ENCODE measurements around the gene ZNF664. TPM values are rescaled to one million over a fixed set of nuclear protein-coding genes. Genes with fewer than 3 reads are reported as not detected.
A peak's percentile ranks its signal among the peaks of the same experiment; 100 is the strongest.

ZNF664 gene
- total RNA-seq, 2 experiments from 2014 or later = 53.2 to 56.9 TPM

DNA sequence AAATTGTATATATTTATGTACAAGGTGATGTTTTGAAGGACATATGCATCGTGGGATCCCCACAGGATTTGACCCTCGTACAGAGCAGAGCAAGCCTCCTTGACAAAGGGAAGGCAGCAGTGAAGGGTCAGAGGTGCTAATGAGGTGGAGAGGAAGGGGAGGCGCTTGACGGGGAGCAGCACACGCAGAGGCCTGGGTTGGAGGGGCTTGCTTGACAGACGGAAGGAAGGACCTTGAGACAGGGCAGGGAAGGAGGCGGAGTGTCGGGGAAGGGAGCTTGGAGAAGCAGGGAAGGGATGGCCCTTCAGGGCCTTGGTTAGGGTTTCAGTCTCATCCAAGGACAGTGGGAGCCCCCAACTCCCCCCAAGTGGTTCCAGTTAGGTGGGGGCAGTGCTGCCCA, 52.6 kb downstream of the ZNF664 start:
- intact Hi-C loops (cut with micrococcal nuclease) = no loop called here
- H3K4me3 Mint-ChIP-seq = no peak overlapping the region

GRCh38 chr12:124026755-124027745, 54.0 kb downstream of the ZNF664 start:
- Mint-ChIP-seq H3K36me3 (no peaks in the 10 kb centered on the region), H3K4me1 (ENCODE audit: low read depth) (no peaks in the 10 kb centered on the region), H3K27me3 (no peaks in the 10 kb centered on the region), H3K4me3 (no peak overlapping the region), H3K27ac (no peak overlapping the region), H3K9me3 (no peaks in the 10 kb centered on the region)
- POLR2A ChIA-PET = no interaction called here
- no peak for DNase-seq
- CTCF ChIA-PET = interaction anchor here (1.0 to 1.5 kb wide), 2 partner anchors 10 to 745 kb away, joined by 3 read pairs; no protein-coding TSS in a partner anchor
- intact Hi-C loops (cut with micrococcal nuclease) = no loop called here

More for the DNA sequence above, 52.6 kb downstream of the ZNF664 start:
- Mint-ChIP-seq H3K36me3 (no peaks in the 10 kb centered on the region), H3K27me3 (no peaks in the 10 kb centered on the region), H3K4me1 (ENCODE audit: low read depth) (no peaks in the 10 kb centered on the region), H3K9me3 (no peaks in the 10 kb centered on the region), H3K27ac (no peak overlapping the region)
- CTCF ChIA-PET = interaction anchor here (0.9 kb wide), 2 partner anchors 10 to 295 kb away, joined by 3 read pairs; no protein-coding TSS in a partner anchor
- no peak for DNase-seq
- POLR2A ChIA-PET = no interaction called here

DNA sequence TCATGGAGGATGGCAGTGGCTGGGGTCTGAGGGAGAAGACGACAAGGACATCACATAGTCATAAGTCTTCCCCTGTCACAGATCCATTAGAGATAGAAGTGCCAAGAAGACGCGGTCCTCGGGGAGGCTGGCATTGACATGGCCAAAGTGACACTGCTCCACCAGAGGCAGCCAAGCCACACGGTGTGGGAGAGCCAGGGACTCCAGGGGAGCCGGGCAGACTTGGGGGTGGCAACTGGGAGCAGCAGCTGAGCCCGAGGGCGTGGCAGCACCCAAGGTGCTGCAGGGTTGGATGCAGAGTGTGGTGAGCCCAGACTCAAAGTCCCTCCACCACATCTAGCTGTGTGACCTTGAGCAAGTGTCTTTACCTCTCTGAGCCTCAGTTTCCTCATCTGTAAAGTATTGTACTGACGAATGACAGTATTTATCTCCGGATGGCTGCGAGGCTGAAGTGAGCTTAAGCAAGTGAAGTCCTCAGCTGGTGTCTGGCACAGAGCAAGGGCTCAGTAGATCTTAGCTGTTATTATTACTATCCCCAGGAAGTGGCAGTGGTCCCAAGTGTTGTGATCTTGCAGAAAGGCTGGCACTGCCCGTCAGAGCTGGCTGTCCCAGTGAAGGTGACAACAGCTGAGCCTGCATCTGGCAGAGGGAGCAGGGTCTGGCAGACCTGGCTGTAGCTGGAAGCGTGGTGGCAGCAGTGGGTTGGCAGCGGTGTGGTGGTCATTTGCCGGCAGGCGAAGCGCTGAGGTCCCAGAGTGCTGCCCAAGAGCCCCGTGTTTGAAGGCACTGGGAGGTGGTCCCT, 54.9 kb downstream of the ZNF664 start:
- Mint-ChIP-seq H3K4me1 (ENCODE audit: low read depth) (no peaks in the 10 kb centered on the region), H3K36me3 (no peaks in the 10 kb centered on the region), H3K27me3 (no peaks in the 10 kb centered on the region), H3K27ac (no peak overlapping the region), H3K4me3 (no peak overlapping the region), H3K9me3 (no peaks in the 10 kb centered on the region)
- DNase-seq = no peak
- ChIA-PET POLR2A (no interaction called here), CTCF (interaction anchor here (1.0 to 1.5 kb wide), 2 partner anchors 9 to 744 kb away, joined by 3 read pairs; no protein-coding TSS in a partner anchor)
- intact Hi-C loops (cut with micrococcal nuclease) = no loop called here

DNA sequence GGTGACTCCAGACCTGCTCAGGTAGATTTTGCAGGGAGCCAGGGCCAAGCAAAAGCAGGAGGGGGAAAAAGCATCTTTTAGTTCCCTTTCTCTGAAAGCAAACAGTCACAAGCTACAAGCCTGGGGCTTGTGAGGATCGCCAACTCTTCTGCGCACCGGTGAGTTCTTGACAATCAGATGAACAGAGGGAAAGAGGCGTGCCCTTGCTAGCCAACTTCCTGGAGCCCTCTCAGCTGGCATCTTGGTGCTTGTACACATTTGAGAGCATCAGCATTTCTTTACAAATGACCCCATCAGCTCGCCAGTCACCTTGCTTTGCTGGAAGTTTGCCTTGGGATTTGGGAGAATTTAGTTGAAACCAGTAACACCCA, 55.5 kb downstream of the ZNF664 start:
- Mint-ChIP-seq H3K4me3 (no peak overlapping the region), H3K36me3 (no peaks in the 10 kb centered on the region), H3K27ac (no peak overlapping the region), H3K9me3 (no peaks in the 10 kb centered on the region), H3K27me3 (no peaks in the 10 kb centered on the region), H3K4me1 (ENCODE audit: low read depth) (no peaks in the 10 kb centered on the region)
- CTCF ChIA-PET = interaction anchor here (1.5 kb wide), 1 partner anchor 743 kb away, joined by 3 read pairs; no protein-coding TSS in a partner anchor
- POLR2A ChIA-PET = no interaction called here
- DNase-seq = no peak
- intact Hi-C loops (cut with micrococcal nuclease) = no loop called here

DNA sequence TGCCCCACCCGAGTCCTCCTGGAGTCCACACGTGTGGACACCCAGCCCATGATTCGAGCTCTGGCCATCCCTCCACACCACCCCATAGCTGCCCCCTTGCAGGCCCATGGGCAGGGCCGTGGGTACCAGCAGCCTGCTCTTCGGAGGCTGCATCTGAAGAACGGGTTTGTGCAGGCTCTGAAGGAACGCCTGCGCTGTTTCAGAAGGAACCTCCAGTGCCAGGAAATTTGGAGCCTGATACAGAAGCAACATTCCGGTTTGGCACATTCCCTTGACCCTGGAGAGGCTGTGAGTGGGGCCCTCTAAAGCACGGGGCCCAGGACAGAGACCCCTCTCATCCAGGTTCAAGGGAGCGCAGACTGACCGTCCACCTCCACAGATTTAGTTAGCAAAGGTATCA, 57.0 kb downstream of the ZNF664 start:
- Mint-ChIP-seq H3K9me3 (no peaks in the 10 kb centered on the region), H3K27me3 (no peaks in the 10 kb centered on the region), H3K27ac (no peak overlapping the region), H3K4me3 (no peak overlapping the region), H3K4me1 (ENCODE audit: low read depth) (no peaks in the 10 kb centered on the region), H3K36me3 (no peaks in the 10 kb centered on the region)
- ChIA-PET POLR2A (no interaction called here), CTCF (interaction anchor here (0.6 kb wide), 1 partner anchor 43 kb away, joined by 3 read pairs; no protein-coding TSS in a partner anchor)
- intact Hi-C loops (cut with micrococcal nuclease) = no loop called here
- no peak for DNase-seq

- Mint-ChIP-seq H3K4me3 (no peak overlapping the region), H3K36me3 (no peaks in the 10 kb centered on the region), H3K27ac (no peak overlapping the region), H3K9me3 (no peaks in the 10 kb centered on the region), H3K4me1 (ENCODE audit: low read depth) (no peaks in the 10 kb centered on the region), H3K27me3 (no peaks in the 10 kb centered on the region)
- CTCF ChIA-PET = interaction anchor here (1.0 to 1.5 kb wide), 2 partner anchors 125 to 741 kb away, joined by 4 read pairs; no protein-coding TSS in a partner anchor
- POLR2A ChIA-PET = no interaction called here
- DNase-seq = no peak
- intact Hi-C loops (cut with micrococcal nuclease) = no loop called here
Measured at GRCh38 chr12:124030510-124030909, 57.5 kb downstream of the ZNF664 start.

- Mint-ChIP-seq H3K36me3 (no peaks in the 10 kb centered on the region), H3K27me3 (no peaks in the 10 kb centered on the region), H3K4me3 (no peak overlapping the region), H3K4me1 (ENCODE audit: low read depth) (no peaks in the 10 kb centered on the region), H3K27ac (no peak overlapping the region), H3K9me3 (no peaks in the 10 kb centered on the region)
- intact Hi-C loops (cut with micrococcal nuclease) = no loop called here
- CTCF ChIA-PET = interaction anchor here (1.0 to 2.3 kb wide), 3 partner anchors 17 to 741 kb away, joined by 4 to 13 read pairs (median 4); no protein-coding TSS in a partner anchor
- POLR2A ChIA-PET = no interaction called here
- no peak for DNase-seq
Measured at GRCh38 chr12:124031058-124031457, 58.0 kb downstream of the ZNF664 start.

GRCh38 chr12:124032265-124032886, 59.4 kb downstream of the ZNF664 start:
- Mint-ChIP-seq H3K4me1 (ENCODE audit: low read depth) (no peaks in the 10 kb centered on the region), H3K9me3 (no peaks in the 10 kb centered on the region), H3K36me3 (no peaks in the 10 kb centered on the region), H3K4me3 (no peak overlapping the region), H3K27ac (no peak overlapping the region), H3K27me3 (peaks cover 4% of the 10 kb centered on the region)
- intact Hi-C loops (cut with micrococcal nuclease) = loop anchor here (2.0 kb wide), 1 partner anchor 128 kb away; no protein-coding TSS in a partner anchor
- CTCF ChIA-PET = interaction anchor here (0.5 to 2.3 kb wide), 23 partner anchors 9 to 832 kb away, joined by 3 to 22 read pairs (median 4); no protein-coding TSS in a partner anchor
- POLR2A ChIA-PET = no interaction called here
- peak; percentile 42 for DNase-seq

DNA sequence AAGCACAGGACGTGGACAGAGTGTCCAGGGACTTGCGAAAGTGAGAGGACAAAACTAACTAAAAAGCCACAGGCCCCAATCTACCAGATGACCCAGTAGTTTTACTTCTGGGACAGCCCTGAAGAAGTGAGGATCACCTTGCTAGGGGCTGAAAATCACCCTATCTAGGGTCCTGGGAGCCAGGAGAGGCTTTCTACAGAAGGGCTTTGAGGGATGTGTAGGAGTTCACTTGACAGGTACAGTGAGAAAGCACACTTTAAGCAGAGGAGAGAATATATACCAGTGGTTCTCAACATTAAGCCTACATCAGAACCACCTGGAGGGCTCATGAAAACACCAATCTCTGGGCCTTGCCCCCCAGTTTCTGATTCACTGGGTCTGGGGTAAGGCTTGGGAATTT, 60.8 kb downstream of the ZNF664 start:
- no peaks in the 10 kb centered on the region for H3K4me1 Mint-ChIP-seq (ENCODE audit: low read depth)
- ChIA-PET POLR2A (no interaction called here), CTCF (interaction anchor here (1.4 to 5.0 kb wide), 5 partner anchors 10 to 732 kb away, joined by 5 to 44 read pairs (median 8); no protein-coding TSS in a partner anchor)
- no peak overlapping the region for H3K4me3 Mint-ChIP-seq
- H3K9me3 Mint-ChIP-seq = no peaks in the 10 kb centered on the region
- no peaks in the 10 kb centered on the region for H3K36me3 Mint-ChIP-seq
- H3K27me3 Mint-ChIP-seq = peaks cover 4% of the 10 kb centered on the region
- no peak for DNase-seq
- intact Hi-C loops (cut with micrococcal nuclease) = loop anchor here (2.0 kb wide), 1 partner anchor 129 kb away; no protein-coding TSS in a partner anchor
- no peak overlapping the region for H3K27ac Mint-ChIP-seq

GRCh38 chr12:124034297-124034696, 61.3 kb downstream of the ZNF664 start:
- Mint-ChIP-seq H3K36me3 (no peaks in the 10 kb centered on the region), H3K4me1 (ENCODE audit: low read depth) (no peaks in the 10 kb centered on the region), H3K9me3 (no peaks in the 10 kb centered on the region), H3K27ac (no peak overlapping the region), H3K27me3 (peaks cover 4% of the 10 kb centered on the region), H3K4me3 (no peak overlapping the region)
- intact Hi-C loops (cut with micrococcal nuclease) = no loop called here
- no peak for DNase-seq
- ChIA-PET POLR2A (no interaction called here), CTCF (interaction anchor here (5.0 kb wide), 1 partner anchor 732 kb away, joined by 44 read pairs; no protein-coding TSS in a partner anchor)

DNA sequence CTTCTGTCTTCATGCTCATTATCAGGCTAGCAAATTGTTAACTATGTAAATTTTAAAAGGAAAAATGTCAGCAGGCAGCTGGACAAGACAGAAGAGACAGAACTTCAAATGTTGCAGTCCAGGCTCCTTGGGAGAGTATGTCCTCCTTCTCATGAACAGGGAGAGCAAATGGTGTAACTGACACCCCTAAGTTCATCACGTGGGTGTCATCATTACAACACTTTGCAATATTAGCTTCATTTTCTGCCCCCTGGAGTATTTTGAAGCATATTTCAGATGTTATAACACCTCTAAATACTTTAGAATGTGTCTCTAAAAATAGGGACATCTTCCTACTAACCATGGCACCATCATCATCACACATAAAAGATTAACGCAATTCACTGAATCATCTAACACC, 62.1 kb downstream of the ZNF664 start:
- ChIA-PET CTCF (interaction anchor here (1.3 to 5.0 kb wide), 3 partner anchors 124 to 731 kb away, joined by 3 to 44 read pairs (median 8); no protein-coding TSS in a partner anchor), POLR2A (no interaction called here)
- H3K27ac Mint-ChIP-seq = no peak overlapping the region
- peaks cover 4% of the 10 kb centered on the region for H3K27me3 Mint-ChIP-seq
- no peaks in the 10 kb centered on the region for H3K9me3 Mint-ChIP-seq
- intact Hi-C loops (cut with micrococcal nuclease) = no loop called here
- DNase-seq = no peak
- H3K4me3 Mint-ChIP-seq = no peak overlapping the region
- no peaks in the 10 kb centered on the region for H3K4me1 Mint-ChIP-seq (ENCODE audit: low read depth)
- no peaks in the 10 kb centered on the region for H3K36me3 Mint-ChIP-seq

Measured in activated CD4-positive, alpha-beta memory T cell treated with anti-CD3 and anti-CD28 coated beads for 36 hours (primary cell).